ENCODE measurements around the gene LTBP1.

GRCh38 chr2:33090553-33091134, 143.9 kb downstream of the LTBP1 start:
- TF ChIP-seq, protein P1, sequence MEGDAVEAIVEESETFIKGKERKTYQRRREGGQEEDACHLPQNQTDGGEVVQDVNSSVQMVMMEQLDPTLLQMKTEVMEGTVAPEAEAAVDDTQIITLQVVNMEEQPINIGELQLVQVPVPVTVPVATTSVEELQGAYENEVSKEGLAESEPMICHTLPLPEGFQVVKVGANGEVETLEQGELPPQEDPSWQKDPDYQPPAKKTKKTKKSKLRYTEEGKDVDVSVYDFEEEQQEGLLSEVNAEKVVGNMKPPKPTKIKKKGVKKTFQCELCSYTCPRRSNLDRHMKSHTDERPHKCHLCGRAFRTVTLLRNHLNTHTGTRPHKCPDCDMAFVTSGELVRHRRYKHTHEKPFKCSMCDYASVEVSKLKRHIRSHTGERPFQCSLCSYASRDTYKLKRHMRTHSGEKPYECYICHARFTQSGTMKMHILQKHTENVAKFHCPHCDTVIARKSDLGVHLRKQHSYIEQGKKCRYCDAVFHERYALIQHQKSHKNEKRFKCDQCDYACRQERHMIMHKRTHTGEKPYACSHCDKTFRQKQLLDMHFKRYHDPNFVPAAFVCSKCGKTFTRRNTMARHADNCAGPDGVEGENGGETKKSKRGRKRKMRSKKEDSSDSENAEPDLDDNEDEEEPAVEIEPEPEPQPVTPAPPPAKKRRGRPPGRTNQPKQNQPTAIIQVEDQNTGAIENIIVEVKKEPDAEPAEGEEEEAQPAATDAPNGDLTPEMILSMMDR (conservative IDR thresholded peaks at IDR 0.05; ENCODE audit: low read depth in 2 of 2), result no peak
- no peak for TF ChIP-seq EZH2 (IDR thresholded peaks at IDR 0.05; ENCODE audit: low read depth, unreplicated experiment)
- no peak for TF ChIP-seq CREB1 (CRISPR knock-in tag; IDR thresholded peaks at IDR 0.05; ENCODE audit: low read depth)
- no peak for TF ChIP-seq POLR2AphosphoS5 (IDR thresholded peaks at IDR 0.05; ENCODE audit: low read depth)
- TF ChIP-seq, protein P2, sequence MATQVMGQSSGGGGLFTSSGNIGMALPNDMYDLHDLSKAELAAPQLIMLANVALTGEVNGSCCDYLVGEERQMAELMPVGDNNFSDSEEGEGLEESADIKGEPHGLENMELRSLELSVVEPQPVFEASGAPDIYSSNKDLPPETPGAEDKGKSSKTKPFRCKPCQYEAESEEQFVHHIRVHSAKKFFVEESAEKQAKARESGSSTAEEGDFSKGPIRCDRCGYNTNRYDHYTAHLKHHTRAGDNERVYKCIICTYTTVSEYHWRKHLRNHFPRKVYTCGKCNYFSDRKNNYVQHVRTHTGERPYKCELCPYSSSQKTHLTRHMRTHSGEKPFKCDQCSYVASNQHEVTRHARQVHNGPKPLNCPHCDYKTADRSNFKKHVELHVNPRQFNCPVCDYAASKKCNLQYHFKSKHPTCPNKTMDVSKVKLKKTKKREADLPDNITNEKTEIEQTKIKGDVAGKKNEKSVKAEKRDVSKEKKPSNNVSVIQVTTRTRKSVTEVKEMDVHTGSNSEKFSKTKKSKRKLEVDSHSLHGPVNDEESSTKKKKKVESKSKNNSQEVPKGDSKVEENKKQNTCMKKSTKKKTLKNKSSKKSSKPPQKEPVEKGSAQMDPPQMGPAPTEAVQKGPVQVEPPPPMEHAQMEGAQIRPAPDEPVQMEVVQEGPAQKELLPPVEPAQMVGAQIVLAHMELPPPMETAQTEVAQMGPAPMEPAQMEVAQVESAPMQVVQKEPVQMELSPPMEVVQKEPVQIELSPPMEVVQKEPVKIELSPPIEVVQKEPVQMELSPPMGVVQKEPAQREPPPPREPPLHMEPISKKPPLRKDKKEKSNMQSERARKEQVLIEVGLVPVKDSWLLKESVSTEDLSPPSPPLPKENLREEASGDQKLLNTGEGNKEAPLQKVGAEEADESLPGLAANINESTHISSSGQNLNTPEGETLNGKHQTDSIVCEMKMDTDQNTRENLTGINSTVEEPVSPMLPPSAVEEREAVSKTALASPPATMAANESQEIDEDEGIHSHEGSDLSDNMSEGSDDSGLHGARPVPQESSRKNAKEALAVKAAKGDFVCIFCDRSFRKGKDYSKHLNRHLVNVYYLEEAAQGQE (IDR thresholded peaks at IDR 0.05; ENCODE audit: unreplicated experiment), result no peak
- no peak for TF ChIP-seq EZH2phosphoT487 (IDR thresholded peaks at IDR 0.05; ENCODE audit: unreplicated experiment)
- no peak for TF ChIP-seq ETS1 (IDR thresholded peaks at IDR 0.05)
- TF ChIP-seq JUNB (IDR thresholded peaks at IDR 0.05; ENCODE audit: unreplicated experiment), result no peak
- no peak for TF ChIP-seq NANOG (IDR thresholded peaks at IDR 0.05; ENCODE audit: borderline replicate concordance)
- TF ChIP-seq ZNF114 (CRISPR knock-in tag; IDR thresholded peaks at IDR 0.05), result no peak

Data from GM23338 (cell line).